KMS-11 (cell line): ENCODE data around the gene LRFN2.
A peak's percentile ranks its signal among the peaks of the same experiment; 100 is the strongest.

Experiments
- H2AFZ ChIP-seq: fragments of 200-600 bp; sonication (generic); 2 replicates; pipeline ENCODE4 v1.6.1; 2016; ENCODE audit warnings: antibody characterized with exemption, mixed run types, low read depth
- H3K27ac ChIP-seq: fragments of 200-600 bp; sonication (generic); 2 replicates; pipeline ENCODE4 v1.6.1; 2016; ENCODE audit warnings: mild to moderate bottlenecking, mixed run types
- H3K27me3 ChIP-seq: fragments of 200-600 bp; sonication (generic); 2 replicates; pipeline ENCODE4 v1.6.1; 2017; ENCODE audit warnings: mild to moderate bottlenecking, low read depth, mixed run types, moderate library complexity; ENCODE audit not compliant: insufficient read depth
- H3K36me3 ChIP-seq: fragments of 200-600 bp; sonication (generic); 2 replicates; pipeline ENCODE4 v1.6.1; 2017; ENCODE audit warnings: mild to moderate bottlenecking, mixed run types; ENCODE audit not compliant: insufficient read depth
- H3K4me1 ChIP-seq: fragments of 200-600 bp; sonication (generic); 2 replicates; pipeline ENCODE4 v1.6.1; 2016; ENCODE audit warnings: mild to moderate bottlenecking, low read depth, mixed run types; ENCODE audit not compliant: poor library complexity, severe bottlenecking
- H3K4me2 ChIP-seq: fragments of 200-600 bp; sonication (generic); 2 replicates; pipeline ENCODE4 v1.7.0; 2016; ENCODE audit warnings: mild to moderate bottlenecking, mixed run types
- H3K4me3 ChIP-seq: fragments of 200-600 bp; sonication (generic); IDR thresholded peaks from 2 replicates; pipeline ENCODE4 v1.6.1; 2017; ENCODE audit warnings: low read depth, low read length, mixed read lengths; ENCODE audit not compliant: insufficient read depth
- H3K79me2 ChIP-seq: fragments of 200-600 bp; sonication (generic); 2 replicates; pipeline ENCODE4 v1.6.1; 2016; ENCODE audit warnings: low read depth, mixed run types; ENCODE audit not compliant: insufficient read depth
- H3K9ac ChIP-seq: fragments of 200-600 bp; sonication (generic); 2 replicates; pipeline ENCODE4 v1.6.1; 2016; ENCODE audit warnings: mild to moderate bottlenecking, mixed run types
- H4K20me1 ChIP-seq: fragments of 200-600 bp; sonication (generic); 2 replicates; pipeline ENCODE4 v1.6.1; 2016; ENCODE audit warnings: mild to moderate bottlenecking, mixed run types; ENCODE audit not compliant: insufficient read depth
- TF ChIP-seq, protein P1 (sequence below): fragments of 200-600 bp; sonication (generic); conservative IDR thresholded peaks from 2 replicates; pipeline ENCODE4 v1.6.1; 2017; ENCODE audit warnings: low read depth, mild to moderate bottlenecking, antibody characterized with exemption, low read length, moderate library complexity, mixed read lengths

LRFN2 gene

DNA sequence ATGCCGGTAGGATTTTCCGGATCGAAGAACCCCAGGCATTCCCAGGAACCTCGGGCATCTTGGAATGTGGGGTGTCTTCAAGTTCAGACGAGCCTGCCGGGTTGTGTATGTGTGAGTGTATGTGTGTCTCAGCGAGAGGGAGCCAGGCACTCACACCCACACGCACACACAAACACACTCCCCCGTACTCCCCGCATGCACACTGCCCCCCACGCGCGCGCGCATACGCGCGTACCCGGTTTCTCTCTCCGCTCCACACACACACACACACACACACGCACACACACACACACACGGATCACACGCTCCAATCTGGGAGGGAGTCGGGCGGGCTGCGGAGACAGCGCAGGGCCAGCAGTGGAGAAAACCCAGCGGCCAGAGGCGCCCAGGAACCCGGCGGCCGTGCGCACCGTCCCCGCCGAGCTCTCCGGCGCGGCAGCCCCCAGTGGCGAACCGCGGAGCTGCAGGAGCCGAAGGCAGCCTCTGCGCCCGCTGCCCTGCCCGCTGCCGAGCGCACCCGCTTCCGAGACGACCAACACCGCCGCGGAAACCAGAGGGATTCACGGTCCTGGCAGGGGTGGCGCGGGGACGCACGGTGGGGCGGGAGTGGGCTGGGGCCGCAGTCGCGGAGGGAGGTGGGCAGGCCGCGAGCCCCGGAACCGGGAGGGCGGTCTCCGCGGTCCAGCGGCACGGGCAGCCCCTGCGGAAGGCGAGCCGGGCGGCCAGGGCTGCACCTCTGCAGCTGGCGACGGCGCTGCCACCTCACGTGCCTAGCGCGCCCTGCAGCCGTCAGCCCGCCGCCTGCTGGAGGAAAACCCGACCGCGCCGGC, at the start of gene LRFN2:
TSS of gene LRFN2 (minus strand) at position 125 of the 830 bp plus-strand sequence.
- H3K27ac ChIP-seq, result no peak within 1 kb of the TSS
- H3K36me3 ChIP-seq, result no peaks in the 10 kb centered on the region
- TF ChIP-seq, protein P1, sequence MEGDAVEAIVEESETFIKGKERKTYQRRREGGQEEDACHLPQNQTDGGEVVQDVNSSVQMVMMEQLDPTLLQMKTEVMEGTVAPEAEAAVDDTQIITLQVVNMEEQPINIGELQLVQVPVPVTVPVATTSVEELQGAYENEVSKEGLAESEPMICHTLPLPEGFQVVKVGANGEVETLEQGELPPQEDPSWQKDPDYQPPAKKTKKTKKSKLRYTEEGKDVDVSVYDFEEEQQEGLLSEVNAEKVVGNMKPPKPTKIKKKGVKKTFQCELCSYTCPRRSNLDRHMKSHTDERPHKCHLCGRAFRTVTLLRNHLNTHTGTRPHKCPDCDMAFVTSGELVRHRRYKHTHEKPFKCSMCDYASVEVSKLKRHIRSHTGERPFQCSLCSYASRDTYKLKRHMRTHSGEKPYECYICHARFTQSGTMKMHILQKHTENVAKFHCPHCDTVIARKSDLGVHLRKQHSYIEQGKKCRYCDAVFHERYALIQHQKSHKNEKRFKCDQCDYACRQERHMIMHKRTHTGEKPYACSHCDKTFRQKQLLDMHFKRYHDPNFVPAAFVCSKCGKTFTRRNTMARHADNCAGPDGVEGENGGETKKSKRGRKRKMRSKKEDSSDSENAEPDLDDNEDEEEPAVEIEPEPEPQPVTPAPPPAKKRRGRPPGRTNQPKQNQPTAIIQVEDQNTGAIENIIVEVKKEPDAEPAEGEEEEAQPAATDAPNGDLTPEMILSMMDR, result peak; percentile 51
- peak within 1 kb of the TSS; percentile 33 for H3K4me2 ChIP-seq
- H3K4me3 ChIP-seq, result no peak within 1 kb of the TSS
- H4K20me1 ChIP-seq, result no peaks in the 10 kb centered on the region
- no peaks in the 10 kb centered on the region for H3K79me2 ChIP-seq
- H3K4me1 ChIP-seq, result no peaks in the 10 kb centered on the region
- no peaks in the 10 kb centered on the region for H3K27me3 ChIP-seq
- no peak within 1 kb of the TSS for H3K9ac ChIP-seq
- peak within 1 kb of the TSS; percentile 61 for H2AFZ ChIP-seq

DNA sequence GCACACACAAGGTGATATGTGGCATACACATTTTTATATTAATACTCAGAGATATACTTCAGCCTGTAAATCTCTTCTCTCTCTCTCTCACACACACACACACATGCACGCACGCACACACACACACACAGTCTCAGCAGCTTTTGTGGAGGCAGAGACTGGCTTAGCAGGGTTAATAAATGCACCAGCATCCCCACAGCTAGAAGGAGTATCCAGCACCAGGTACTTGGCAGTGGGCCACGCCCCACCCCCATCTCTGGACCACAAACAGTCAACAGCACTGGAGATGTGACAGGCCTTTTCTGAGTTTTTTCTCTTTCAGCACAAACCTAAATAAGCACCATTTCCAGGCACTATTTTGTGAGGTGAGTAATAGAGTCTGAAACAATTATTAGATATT, 47.3 kb upstream of the LRFN2 start:
- TF ChIP-seq, protein P1, result no peak
- H3K4me1 ChIP-seq, result no peaks in the 10 kb centered on the region
- H3K27ac ChIP-seq, result no peak overlapping the region
- no peaks in the 10 kb centered on the region for H3K36me3 ChIP-seq
- H3K4me2 ChIP-seq, result no peak overlapping the region
- H3K79me2 ChIP-seq, result no peaks in the 10 kb centered on the region
- H3K4me3 ChIP-seq, result no peak overlapping the region
- H3K9ac ChIP-seq, result no peak overlapping the region
- H3K27me3 ChIP-seq, result no peaks in the 10 kb centered on the region
- no peak overlapping the region for H2AFZ ChIP-seq
- no peaks in the 10 kb centered on the region for H4K20me1 ChIP-seq

GRCh38 chr6:40631744-40632143, 44.6 kb upstream of the LRFN2 start:
- no peaks in the 10 kb centered on the region for H3K36me3 ChIP-seq
- TF ChIP-seq, protein P1, result no peak
- no peak overlapping the region for H2AFZ ChIP-seq
- no peaks in the 10 kb centered on the region for H3K27me3 ChIP-seq
- H3K4me2 ChIP-seq, result no peak overlapping the region
- H3K4me3 ChIP-seq, result no peak overlapping the region
- no peaks in the 10 kb centered on the region for H4K20me1 ChIP-seq
- no peaks in the 10 kb centered on the region for H3K4me1 ChIP-seq
- no peak overlapping the region for H3K9ac ChIP-seq
- H3K79me2 ChIP-seq, result no peaks in the 10 kb centered on the region
- no peak overlapping the region for H3K27ac ChIP-seq

DNA sequence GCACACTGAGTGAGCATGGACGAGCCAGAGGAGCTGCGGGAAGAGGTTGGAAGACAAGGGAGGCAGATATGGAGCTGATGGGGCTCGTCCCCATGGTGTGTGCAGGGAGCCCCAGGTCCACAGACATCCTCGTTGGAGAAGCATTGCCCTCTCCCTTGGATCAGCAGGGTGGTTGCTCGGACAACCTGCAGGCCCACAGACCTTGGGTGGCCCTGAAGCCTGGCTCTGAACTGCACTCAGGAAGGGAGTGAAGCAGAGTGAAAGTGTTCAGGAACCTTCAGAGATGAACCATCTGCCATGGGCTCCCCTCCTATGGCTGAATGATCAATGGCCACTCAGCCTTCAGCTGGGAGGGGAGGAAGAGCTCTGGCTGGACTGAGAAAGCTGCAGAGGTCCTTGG, 43.3 kb upstream of the LRFN2 start:
- Histone ChIP-seq H3K4me2 (no peak overlapping the region), H3K4me1 (no peaks in the 10 kb centered on the region), H3K27ac (no peak overlapping the region), H2AFZ (no peak overlapping the region), H3K79me2 (no peaks in the 10 kb centered on the region), H3K4me3 (no peak overlapping the region), H3K27me3 (no peaks in the 10 kb centered on the region), H4K20me1 (no peaks in the 10 kb centered on the region), H3K9ac (no peak overlapping the region), H3K36me3 (no peaks in the 10 kb centered on the region)
- TF ChIP-seq, protein P1, result no peak
